Smooth muscle cell of the umbilical artery (primary cell): ENCODE measurements around the gene CCDC9B. TPM values are rescaled to one million over a fixed set of nuclear protein-coding genes. Genes with fewer than 3 reads are reported as not detected.

Experiments used
- total RNA-seq: library from RNA; depleted of rRNA; stranded (reverse); fragments of >200 nt; gene quantifications from 2 replicates; pipeline ENCODE4 v1.2.3, GENCODE V29; 2014

The CCDC9B gene
- 37.7 and 94.3 TPM in 2 replicates for total RNA-seq

DNA sequence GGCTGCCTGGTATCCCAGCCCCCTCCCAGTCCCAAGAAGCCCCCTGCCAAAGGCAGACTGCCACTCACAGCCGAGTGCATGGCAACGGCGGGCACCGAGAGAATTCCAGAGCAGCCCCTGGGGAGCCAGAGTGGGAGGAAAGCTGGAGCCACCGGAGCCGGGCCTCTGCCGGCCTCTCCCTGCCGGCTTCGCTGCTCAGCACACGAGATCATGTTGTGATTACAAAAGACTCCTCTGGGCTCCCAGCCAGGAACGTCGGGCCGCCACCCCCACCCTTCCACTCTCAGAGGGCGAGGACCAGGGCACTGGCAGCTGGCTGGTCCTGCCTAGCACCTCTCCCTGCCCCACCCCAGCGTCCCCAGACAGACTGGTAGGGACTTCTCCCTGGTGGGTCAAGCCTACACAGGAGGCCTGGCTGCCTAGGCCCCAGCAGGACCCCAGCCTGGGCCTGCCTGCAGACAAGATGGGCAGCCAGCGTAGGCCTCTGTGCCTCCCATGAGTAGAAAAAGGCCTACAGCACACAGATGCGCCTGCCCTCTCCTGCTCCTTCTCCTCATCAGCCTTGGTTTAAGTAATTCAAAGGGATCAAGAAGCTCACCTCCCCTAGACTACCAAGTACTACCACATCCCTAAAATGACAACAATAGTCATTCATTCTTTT is at the start of gene CCDC9B:
TSS of gene CCDC9B (minus strand) at position 200 of the 661 bp plus-strand sequence. CDS start at position 80, 120 bp downstream.

DNA sequence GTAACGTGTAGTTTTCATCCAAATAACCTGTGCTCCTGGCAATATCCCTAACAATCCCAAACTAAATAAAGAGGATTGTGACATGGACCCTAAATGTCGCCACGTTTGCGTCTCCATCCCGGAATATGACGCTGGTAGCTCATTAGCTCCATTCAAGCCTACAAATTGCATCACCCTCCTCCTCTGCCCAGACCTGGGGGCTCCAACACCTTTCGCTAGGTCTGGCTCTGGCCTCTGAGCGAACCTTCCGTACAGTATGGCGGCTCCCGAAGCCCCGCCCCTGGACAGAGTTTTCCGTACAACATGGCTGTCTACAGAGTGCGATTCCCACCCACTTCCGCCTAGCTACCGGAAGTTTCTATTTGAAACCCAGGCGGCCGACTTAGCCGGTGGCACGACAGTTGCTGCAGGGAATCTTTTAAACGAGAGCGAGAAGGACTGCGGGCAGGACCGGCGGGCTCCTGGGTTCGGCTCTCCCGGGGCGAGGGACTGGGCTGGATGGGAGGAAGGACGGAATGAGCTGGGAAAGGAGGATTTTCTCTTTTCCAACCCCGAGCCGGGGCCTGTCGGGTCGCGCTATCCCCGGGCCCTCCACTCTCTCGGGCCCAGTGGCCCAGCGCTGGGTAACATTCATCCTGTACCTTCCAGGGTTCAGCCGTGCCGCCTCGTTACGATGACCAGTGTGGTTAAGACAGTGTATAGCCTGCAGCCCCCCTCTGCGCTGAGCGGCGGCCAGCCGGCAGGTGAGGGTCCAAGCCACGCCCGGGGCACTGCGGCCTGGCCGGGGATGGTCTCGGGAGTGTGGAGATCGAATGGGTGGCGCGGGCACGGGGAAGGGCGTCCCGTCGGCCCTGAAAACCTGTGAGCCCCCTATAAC is 42.1 kb upstream of the CCDC9B start, which contains the start of gene KNSTRN:
TSS of gene KNSTRN (plus strand) at position 142 of the 877 bp plus-strand sequence. CDS start at position 257, 115 bp downstream.

DNA sequence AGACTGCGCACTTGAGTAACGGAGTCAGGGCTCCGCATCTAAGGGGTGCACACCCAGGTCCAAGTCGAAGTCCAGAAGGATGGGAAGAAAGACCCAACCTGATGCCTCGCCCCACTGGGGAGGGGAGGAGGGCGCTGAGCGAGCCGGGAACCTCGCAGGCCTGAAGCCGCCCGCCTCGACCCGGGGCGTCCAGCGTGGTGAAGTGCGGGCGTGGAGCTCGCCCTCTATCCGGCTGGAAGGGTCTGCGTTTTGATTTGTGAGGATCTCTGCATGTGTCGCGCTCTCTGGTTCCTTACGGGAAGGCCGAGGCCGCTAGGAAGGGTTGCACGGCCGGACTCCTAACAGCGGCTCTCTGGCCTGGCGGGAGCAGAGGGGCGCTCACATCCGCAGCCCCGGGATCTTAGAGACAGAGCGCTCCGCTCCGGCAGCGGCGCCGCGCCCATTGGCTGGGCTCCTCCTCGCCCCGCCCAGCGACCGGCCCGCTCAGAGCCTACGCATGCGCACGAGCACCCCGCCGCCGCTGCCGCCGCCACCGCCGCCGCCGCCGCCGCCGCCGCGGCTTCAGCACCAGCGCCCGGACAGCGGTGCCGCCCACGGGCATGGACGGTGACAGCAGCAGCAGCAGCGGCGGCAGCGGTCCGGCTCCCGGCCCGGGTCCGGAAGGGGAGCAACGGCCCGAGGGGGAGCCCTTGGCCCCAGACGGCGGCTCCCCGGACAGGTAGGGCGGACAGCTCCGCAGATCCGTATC is 17.2 kb upstream of the CCDC9B start, which contains the start of gene DISP2:
TSS of gene DISP2 (plus strand) at position 497 of the 748 bp plus-strand sequence. CDS start at position 600, 103 bp downstream.

DNA sequence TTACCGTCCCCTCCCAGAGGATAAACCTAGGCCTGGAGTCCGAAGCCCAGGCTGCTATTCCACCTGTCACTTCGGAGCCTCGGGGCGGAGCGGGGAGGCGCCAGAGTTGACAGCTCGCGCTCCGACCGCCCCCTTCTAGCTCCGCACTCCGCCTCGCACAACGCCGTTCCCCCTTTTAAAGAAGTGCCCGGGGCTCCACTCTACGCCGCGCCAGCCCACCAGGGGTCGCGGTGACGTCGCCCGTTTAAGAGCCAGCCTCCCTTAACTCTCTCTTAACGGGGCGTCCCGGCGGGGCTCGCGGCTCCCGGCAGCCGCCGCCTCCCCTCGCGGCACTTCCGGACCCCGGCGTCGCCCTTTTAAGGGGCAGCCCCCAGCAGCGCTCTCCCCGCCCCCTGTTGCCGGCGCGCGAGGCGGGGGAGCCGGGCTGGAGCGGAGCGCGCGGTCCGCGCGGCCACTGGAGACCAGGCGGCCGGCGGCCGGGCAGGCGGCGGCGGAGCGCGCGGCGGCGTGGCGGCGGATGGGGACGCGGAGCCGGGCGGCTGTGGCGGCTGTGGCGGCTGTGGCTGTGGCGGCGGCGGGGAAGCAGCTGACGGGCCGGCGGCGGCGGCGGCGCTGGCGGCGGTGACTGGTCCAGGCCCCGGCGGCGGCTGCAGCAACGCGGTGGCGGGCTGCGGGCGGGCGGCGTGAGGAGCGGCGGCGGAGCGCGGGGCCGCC is 17.3 kb downstream of the CCDC9B start, which contains the start of gene INAFM2:
TSS of gene INAFM2 (plus strand) at position 454 of the 714 bp plus-strand sequence. CDS start 364 bp downstream, outside the sequence.

DNA sequence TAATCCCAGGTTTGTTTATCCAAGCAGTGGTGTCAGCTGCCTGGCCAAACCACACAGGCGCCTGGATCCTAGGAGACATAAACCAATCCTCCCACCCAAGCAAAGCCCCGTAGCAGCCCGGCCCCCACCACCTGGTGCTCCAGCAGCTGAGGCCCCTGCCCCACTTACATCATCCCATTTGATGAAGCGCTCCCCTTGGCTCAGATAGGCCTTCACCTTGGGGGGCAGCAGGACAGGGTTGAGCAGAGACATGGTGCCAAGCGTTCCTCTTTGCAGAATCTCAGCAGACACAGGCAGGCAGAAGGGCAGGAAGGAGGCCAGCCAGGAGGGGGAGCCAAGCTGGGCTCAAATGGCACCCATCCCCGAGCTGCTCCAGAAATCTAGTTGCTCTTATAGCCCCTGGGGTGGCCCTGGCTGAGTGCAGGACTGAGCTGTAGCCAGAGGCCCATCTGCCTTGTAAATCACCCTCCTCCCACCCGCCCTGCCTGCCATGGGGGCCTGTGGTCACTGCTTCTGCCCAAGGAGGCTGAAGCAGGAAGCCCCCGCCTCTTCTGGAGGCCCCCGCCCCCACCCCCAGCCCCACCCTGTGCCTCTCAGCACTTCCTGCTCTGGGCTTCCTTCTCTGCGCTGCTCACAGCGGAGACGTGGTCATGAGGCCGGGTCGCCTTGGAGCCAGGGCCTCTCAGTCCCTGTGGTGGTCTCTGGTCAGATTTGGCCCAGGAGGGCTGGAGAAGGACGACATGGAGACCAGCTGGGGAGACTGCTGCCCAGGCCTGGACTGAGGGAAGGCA is 33.1 kb downstream of the CCDC9B start, which contains the start of gene PLCB2:
TSS of gene PLCB2 (minus strand) at position 515 of the 791 bp plus-strand sequence. CDS start at position 252, 263 bp downstream.

DNA sequence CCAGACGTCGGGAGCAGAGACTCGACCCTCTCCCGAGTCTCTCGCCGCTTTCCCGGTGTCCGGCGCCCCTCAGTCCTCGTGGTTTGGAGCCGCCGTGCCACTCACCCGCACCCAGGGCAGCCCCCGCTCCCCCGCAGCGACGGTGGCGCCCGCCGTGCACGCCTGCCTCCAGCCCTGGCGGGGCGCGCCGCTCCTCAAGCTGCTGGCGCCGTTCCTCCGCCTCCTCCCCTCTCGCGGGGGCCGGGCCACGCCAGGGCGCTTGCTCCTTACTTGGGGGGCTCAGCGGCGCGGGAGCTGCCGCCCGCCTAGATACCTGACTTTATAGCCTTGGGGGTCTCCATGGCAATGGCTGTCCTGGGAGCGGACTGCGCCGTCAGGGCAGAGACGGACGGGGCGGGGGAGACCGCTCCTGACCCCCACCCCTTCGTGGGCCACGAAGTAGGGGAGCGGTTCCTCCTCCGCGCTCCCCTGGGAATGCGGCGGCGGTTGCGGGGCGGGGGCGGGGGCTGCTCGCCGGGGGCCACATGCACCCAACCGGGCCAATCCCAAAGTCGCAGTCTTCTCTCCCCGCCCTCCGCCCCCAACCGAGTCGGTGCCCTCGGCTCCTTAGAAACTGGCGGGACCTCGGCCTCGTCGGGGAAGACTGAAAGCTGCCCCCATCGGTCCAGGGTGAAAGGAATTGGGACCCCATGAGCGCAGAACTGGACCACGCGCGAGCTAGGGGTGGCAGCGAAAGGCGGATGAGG is 57.7 kb downstream of the CCDC9B start, which contains the start of gene ANKRD63:
TSS of gene ANKRD63 (minus strand) at position 196 of the 746 bp plus-strand sequence. CDS start 478 bp downstream, outside the sequence.

Other genes starting within 250 kb of the CCDC9B start
- 0.14 and 1.8 TPM in 2 replicates for gene BMF, start 232.1 kb downstream of the CCDC9B start, total RNA-seq
- 3.6 and 19.2 TPM in 2 replicates for gene BUB1B, start 179.9 kb downstream of the CCDC9B start, total RNA-seq
- 0.28 TPM in 1 of 2 replicates, not detected in the other for gene PAK6, start 101.9 kb downstream of the CCDC9B start, total RNA-seq
- gene ANKRD63, start 57.9 kb downstream of the CCDC9B start, total RNA-seq, result not detected in 2 replicates
- 0.28 TPM in 1 of 2 replicates, not detected in the other for gene PLCB2, start 33.0 kb downstream of the CCDC9B start, total RNA-seq
- 23.4 and 24.6 TPM in 2 replicates for gene INAFM2, start 17.2 kb downstream of the CCDC9B start, total RNA-seq
- not detected in 2 replicates for gene PHGR1, start 10.1 kb upstream of the CCDC9B start, total RNA-seq
- 0.09 and 0.30 TPM in 2 replicates for gene DISP2, start 17.3 kb upstream of the CCDC9B start, total RNA-seq
- gene KNSTRN, start 41.8 kb upstream of the CCDC9B start, total RNA-seq, result 16.0 and 67.1 TPM in 2 replicates
- 48.0 and 51.4 TPM in 2 replicates for gene IVD, start 64.9 kb upstream of the CCDC9B start, total RNA-seq
- gene BAHD1, start 100.0 kb upstream of the CCDC9B start, total RNA-seq, result 4.5 and 8.0 TPM in 2 replicates
- 13.4 and 19.0 TPM in 2 replicates for gene CHST14, start 130.0 kb upstream of the CCDC9B start, total RNA-seq
- gene CCDC32, start 224.1 kb upstream of the CCDC9B start, total RNA-seq, result 17.0 and 21.1 TPM in 2 replicates
- 11.3 and 11.9 TPM in 2 replicates for gene RPUSD2, start 228.4 kb upstream of the CCDC9B start, total RNA-seq